ENCODE results near the gene DHRS13. TPM values are rescaled to one million over a fixed set of nuclear protein-coding genes. Genes with fewer than 3 reads are reported as not detected.
"Not testable (repeated sequence)": the region's sequence is repeated elsewhere in the genome, so short reads cannot be mapped to it uniquely, and the experiment has no call there.

Gene DHRS13
- total RNA-seq, 4 donors from 2014 or later, result 0.25 to 3.7 (median 2.4) TPM

DNA sequence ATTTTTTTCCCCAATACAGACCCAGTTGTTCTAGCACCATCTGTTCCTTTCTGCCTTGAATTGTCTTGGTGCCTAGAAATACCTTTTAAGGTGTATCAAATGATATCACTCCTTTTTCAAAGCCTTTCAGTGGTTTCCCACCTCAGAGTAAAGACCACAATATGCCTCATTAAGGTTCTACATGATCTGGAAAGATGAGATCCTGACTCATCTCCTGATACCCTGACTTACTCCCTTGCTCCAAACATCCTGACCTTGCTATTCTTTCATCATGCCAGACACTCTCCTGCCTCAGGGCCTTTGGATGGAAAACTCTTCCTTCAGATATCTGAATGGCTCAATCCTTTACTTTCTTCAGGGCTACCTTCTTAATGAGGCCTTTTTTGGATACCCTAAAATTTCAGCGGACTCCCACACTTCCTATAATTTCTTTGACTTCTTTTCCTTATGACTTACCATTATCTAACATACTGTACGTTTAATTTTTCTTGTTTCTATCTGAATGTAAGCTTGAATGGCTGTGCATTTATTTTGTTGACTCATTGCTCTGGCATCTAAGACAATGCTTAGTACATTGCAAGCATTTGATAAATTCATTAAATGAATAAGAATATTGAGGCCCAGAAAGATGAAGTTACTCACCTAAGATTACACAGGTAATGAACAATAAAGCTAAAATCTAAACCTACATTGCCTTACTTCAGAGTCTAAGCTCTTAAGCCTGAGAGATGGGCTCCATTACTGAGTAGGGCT lies 24.5 kb downstream of the DHRS13 start:
- ATAC-seq (no peak), DNase-seq (no peak)
- no peaks in the 10 kb centered on the region for H3K9me3 ChIP-seq
- no peaks in the 10 kb centered on the region for H3K4me1 ChIP-seq
- no peak overlapping the region for H3K27ac ChIP-seq
- H3K4me3 ChIP-seq, result no peak overlapping the region
- peaks cover 0 to 53% of the 10 kb centered on the region in 2 donors for H3K36me3 ChIP-seq
- in situ Hi-C loops (cut with MboI; ENCODE audit: low sequenced_read_pairs in 4 of 4) (no loop called here), intact Hi-C loops (cut with DNase I; ENCODE audit: low total_unique reads) (no loop called here)
- H3K27me3 ChIP-seq, result no peaks in the 10 kb centered on the region
- TF ChIP-seq, protein P1, sequence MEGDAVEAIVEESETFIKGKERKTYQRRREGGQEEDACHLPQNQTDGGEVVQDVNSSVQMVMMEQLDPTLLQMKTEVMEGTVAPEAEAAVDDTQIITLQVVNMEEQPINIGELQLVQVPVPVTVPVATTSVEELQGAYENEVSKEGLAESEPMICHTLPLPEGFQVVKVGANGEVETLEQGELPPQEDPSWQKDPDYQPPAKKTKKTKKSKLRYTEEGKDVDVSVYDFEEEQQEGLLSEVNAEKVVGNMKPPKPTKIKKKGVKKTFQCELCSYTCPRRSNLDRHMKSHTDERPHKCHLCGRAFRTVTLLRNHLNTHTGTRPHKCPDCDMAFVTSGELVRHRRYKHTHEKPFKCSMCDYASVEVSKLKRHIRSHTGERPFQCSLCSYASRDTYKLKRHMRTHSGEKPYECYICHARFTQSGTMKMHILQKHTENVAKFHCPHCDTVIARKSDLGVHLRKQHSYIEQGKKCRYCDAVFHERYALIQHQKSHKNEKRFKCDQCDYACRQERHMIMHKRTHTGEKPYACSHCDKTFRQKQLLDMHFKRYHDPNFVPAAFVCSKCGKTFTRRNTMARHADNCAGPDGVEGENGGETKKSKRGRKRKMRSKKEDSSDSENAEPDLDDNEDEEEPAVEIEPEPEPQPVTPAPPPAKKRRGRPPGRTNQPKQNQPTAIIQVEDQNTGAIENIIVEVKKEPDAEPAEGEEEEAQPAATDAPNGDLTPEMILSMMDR (IDR thresholded peaks at IDR 0.05 in 4 of 5, conservative IDR thresholded peaks at IDR 0.05 in 1 of 5), result no peak
- TF ChIP-seq POLR2A (IDR thresholded peaks at IDR 0.05), result no peak

DNA sequence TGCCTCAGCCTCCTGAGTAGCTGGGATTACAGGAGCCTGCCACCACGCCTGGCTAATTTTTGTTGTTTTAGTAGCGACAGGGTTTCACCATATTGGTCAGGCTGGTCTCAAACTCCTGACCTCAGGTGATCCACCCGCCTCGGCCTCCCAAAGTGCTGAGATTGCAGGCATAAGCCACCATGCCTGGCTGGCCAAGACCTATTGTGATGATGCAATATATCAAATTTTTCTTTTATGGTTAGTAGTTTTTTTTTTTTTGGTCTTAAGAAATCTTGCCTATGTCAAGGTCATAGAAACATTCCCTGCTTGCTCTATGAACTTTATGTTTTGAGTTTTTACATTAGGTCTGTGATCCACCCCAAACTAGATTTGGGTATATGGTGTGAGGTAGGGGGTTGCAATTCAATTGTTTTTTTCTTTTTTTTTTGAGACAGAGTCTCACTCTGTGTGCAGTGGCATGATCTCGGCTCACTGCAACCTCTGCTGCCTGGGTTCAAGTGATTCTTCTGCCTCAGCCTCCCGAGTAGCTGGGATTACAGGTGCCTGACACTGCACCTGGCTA lies 25.6 kb downstream of the DHRS13 start:
- H3K36me3 ChIP-seq, result peaks cover 0 to 42% of the 10 kb centered on the region in 2 donors
- H3K4me1 ChIP-seq; H3K4me3 ChIP-seq; ATAC-seq; H3K9me3 ChIP-seq; H3K27ac ChIP-seq; H3K27me3 ChIP-seq; intact Hi-C loops (cut with DNase I; ENCODE audit: low total_unique reads); DNase-seq; in situ Hi-C loops (cut with MboI; ENCODE audit: low sequenced_read_pairs in 4 of 4): not testable (repeated sequence)

DNA sequence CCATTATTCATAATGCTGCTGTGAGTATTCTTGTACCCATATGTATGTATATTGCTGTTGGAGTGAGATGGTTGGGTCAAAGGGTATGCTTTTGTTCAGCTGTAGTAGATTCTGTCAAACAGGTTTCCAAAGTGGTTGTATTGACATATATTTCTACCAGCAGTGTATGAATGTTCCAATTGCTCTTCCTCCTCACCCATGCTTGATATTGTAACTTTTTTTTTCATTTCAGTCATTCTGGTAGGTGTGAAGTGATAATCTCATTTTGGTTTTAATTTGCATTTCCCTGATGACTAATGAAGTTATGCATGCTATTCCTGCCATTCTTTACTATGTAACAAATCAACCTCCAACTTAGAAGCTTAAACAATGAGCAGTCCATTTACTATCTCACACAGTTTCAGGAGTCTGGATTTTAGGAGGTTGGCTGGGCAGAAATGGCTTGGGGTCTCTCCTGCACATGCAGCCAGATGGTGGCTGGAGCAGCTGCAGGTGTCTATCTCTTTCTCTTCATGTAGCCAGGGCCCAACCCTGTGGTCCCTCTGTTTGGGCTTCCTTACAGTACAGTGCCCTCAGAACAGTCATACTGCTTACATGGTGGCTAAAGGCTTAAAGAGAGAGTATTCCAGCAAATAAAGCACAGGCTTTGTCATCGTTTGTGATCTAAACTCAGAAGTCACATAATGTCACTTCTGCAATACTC lies 26.9 kb downstream of the DHRS13 start:
- Histone ChIP-seq H3K9me3 (no peaks in the 10 kb centered on the region), H3K4me1 (no peaks in the 10 kb centered on the region), H3K4me3 (no peak overlapping the region), H3K27me3 (no peaks in the 10 kb centered on the region), H3K27ac (no peak overlapping the region), H3K36me3 (peaks cover 0 to 30% of the 10 kb centered on the region in 2 donors)
- TF ChIP-seq, protein P1 (IDR thresholded peaks at IDR 0.05 in 4 of 5, conservative IDR thresholded peaks at IDR 0.05 in 1 of 5), result no peak
- TF ChIP-seq POLR2A (IDR thresholded peaks at IDR 0.05), result no peak
- in situ Hi-C loops (cut with MboI; ENCODE audit: low sequenced_read_pairs in 4 of 4) (no loop called here), intact Hi-C loops (cut with DNase I; ENCODE audit: low total_unique reads) (no loop called here)
- ATAC-seq (no peak), DNase-seq (no peak)

DNA sequence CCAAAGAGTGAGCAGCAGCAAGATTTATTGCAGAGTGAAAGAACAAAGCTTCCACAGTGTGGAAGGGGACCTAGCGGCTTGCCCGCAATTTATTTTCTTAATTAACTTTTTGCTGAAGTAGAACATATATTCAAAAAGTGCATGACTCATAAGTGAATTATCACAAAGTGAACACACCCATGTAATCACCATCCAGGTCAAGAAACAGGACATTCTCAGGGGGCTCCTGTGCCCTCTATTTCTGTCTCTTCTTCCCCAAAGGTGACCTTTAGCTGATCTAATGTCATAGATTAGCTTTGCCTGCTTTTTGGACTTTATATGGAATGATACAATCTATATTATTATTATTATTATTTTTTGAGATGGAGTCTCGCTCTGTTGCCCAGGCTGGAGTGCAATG lies 28.1 kb downstream of the DHRS13 start:
- TF ChIP-seq POLR2A (IDR thresholded peaks at IDR 0.05), result no peak
- TF ChIP-seq, protein P1 (IDR thresholded peaks at IDR 0.05 in 4 of 5, conservative IDR thresholded peaks at IDR 0.05 in 1 of 5), result no peak
- Histone ChIP-seq H3K27me3 (no peaks in the 10 kb centered on the region), H3K9me3 (no peaks in the 10 kb centered on the region), H3K36me3 (peaks cover 0 to 18% of the 10 kb centered on the region in 2 donors), H3K27ac (no peak overlapping the region), H3K4me3 (no peak overlapping the region), H3K4me1 (no peaks in the 10 kb centered on the region)
- intact Hi-C loops (cut with DNase I; ENCODE audit: low total_unique reads) (no loop called here), in situ Hi-C loops (cut with MboI; ENCODE audit: low sequenced_read_pairs in 4 of 4) (loop anchor here in 1 of 4 donors (25.0 kb wide), 1 partner anchor 112 kb away; no protein-coding TSS in a partner anchor)
- ATAC-seq (no peak), DNase-seq (no peak)

DNA sequence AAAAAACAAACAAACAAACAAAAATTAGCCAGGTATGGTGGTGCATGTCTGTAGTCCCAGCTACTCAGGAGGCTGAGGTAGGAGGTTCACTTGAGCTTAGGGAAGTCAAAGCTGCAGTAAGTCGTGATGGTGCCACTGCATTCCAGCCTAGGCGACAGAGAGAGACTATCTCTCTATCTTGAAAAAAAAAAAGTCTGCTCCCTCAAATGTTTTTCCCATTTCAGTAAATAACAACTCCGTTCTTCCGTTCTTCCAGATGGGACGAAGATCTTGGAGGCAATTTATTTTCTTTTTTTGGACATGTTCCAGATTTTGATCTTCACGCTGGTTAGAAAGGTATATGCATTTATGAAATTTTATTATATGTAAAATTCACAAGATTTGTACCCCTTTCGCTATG lies 29.0 kb downstream of the DHRS13 start:
- intact Hi-C loops (cut with DNase I; ENCODE audit: low total_unique reads), result no loop called here
- Histone ChIP-seq H3K9me3 (no peaks in the 10 kb centered on the region), H3K4me1 (no peaks in the 10 kb centered on the region), H3K27me3 (no peaks in the 10 kb centered on the region), H3K36me3 (peaks cover 0 to 8% of the 10 kb centered on the region in 2 donors), H3K27ac (no peak overlapping the region), H3K4me3 (no peak overlapping the region)
- in situ Hi-C loops (cut with MboI; ENCODE audit: low sequenced_read_pairs in 4 of 4), result loop anchor here in 1 of 4 donors (25.0 kb wide), 1 partner anchor 112 kb away; no protein-coding TSS in a partner anchor
- no peak for TF ChIP-seq POLR2A (IDR thresholded peaks at IDR 0.05)
- TF ChIP-seq, protein P1 (IDR thresholded peaks at IDR 0.05 in 4 of 5, conservative IDR thresholded peaks at IDR 0.05 in 1 of 5), result no peak
- ATAC-seq, result no peak
- DNase-seq, result no peak
